GM18519 (cell line): ENCODE data around the gene COG6.

ENCODE experiments used
- ATAC-seq: cut with Tn5 transposase; IDR thresholded peaks from one replicate; pipeline ENCODE4 v1.9.1; 2021; ENCODE audit warnings: mild to moderate bottlenecking, moderate library complexity; ENCODE audit not compliant: unreplicated experiment, low FRiP score

Gene COG6

GRCh38 chr13:39655569-39656324 lies at the start of gene COG6:
Gene COG6 (plus strand): TSS chr13:39655662. CDS start chr13:39655727, 65 bp downstream.
- ATAC-seq, result peak; percentile 92

DNA sequence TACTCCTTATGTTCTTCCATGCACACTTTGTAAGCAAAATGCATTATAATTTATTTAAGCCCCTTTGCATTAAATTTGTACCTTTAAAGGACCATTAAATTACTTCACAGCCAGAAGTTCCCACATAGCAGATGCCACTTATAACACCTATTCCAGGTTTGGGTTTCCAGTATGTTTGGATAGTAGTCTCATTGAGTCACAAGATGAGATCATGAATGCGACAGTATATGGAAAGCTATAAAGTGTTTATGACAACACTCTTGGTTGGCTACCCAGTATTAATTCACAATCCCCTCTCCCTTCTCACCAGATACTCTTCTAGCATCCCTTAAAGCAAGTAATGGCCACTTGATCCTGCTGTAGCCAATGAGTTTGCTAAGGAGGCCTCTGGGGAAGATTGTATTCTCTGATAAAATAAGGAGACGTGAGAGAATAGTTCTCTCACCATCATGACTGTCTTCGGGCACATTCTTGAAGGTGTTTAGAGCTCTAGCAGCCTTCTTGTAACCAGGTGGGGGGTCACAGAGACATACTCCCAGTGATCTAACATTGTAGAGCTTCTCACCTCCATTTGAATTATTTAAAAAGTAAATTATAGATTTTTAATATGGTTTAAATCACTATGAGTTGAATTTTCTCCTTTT lies 49.7 kb upstream of the COG6 start:
- no peak for ATAC-seq

DNA sequence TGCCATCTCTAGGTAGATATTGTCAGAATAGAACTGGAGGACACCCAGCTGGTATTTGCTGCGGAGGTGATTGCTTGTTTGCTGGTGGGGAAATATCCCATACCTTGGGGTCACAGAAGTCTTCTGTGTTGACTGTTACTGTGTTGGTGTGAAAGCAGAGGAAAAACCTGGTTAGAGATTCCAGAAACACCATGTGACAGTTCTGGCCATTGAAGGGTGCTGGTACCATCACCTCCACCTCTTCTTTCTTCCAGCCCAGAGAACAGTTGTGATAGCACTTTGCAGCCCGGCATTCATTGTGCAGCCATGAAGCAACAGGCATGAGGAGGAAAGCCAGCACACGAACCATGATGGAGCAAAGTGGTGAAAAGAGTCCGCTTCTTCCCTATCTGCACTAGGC lies 47.6 kb upstream of the COG6 start:
- ATAC-seq, result no peak

DNA sequence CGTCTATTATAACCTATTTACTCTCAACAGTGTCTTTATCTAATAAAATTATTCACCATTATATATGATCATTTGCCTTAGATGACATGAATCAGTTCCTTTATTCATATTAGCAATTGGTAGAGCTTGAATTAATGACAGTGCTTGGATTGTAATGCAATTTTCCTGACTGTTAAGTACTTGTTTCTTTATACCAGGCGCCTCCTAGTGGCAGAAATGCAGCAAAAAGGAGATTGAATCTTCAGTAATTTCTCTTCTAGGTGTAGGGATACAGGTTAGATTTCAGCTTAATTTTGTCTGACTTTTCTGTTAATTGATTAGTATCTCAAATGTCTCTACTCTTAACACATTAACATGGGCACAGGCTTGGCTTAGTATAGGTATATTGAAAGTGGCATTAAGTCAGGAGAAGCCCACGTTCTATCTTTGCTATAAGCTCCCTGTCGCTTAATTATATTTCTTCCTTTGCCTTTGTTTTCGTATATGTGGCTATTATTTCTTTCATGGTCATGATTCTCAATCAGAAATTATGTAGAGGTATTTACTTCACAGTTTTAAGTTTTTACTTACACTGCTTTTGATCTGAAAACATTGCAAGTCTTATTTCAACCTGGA lies 43.3 kb upstream of the COG6 start:
- no peak for ATAC-seq

GRCh38 chr13:39616087-39616694 lies 39.3 kb upstream of the COG6 start:
- ATAC-seq, result peak; percentile 72

GRCh38 chr13:39618561-39618960 lies 36.9 kb upstream of the COG6 start:
- no peak for ATAC-seq

DNA sequence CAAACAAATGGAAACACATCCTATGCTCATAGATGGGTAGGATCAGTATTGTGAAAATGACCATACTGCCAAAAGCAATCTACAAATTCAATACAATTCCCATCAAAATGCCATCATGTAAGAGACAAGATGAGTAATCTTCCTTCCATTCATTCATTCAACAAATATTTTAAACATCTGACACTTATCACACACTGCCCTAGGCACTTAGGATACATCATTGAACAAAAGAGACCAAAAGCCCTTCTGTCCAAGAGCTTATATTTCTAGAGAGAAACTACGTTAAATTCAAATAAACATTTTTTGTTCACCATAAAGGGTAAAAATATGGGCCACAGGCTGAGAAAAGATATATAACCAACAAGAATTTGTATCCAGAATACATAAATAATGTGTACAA lies 32.0 kb upstream of the COG6 start:
- ATAC-seq, result no peak

- ATAC-seq, result no peak
These were observed 24.2 kb upstream of the COG6 start for GRCh38 chr13:39631307-39631706.

DNA sequence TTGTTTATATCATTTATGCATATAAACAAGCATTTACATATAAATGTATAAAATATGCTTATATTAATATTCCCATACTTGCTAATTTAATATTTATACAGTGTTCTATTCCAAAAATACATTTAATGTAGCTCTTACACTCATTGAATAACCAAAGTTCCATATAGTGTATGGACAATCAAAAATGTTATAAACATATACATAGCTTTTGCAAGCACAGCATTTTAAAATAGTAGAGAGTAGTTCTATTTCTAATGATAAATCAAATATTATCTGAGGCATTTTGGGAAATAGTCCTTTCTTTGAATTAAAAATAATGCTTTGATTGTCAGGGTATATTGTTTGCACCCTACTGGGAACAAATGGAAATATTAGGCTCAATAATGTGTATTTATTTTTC lies 22.5 kb upstream of the COG6 start:
- no peak for ATAC-seq

DNA sequence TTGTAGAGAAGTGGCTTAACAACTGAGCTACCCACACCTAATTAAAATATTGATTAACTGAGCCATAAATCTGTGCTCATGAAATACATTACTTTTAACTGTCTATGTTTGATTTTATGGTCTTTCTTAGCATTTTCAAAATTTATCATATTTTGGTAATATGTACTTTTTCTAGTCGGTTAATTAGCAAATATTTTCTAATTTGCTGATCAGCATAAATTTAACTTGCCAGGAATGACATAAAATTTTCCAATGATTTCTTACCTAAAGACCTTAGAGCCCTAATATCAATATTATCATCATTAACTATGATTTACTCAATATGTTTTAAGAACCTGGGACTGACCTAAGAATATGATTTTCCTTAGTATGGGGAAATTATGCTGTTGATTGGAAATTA lies 19.9 kb upstream of the COG6 start:
- no peak for ATAC-seq

GRCh38 chr13:39637890-39638289 lies 17.6 kb upstream of the COG6 start:
- no peak for ATAC-seq

GRCh38 chr13:39641645-39642044 lies 13.8 kb upstream of the COG6 start:
- ATAC-seq, result no peak

GRCh38 chr13:39646122-39646521 lies 9.3 kb upstream of the COG6 start:
- ATAC-seq, result no peak

GRCh38 chr13:39655041-39655568 lies 357 bp upstream of the COG6 start:
- ATAC-seq, result no peak

GRCh38 chr13:39656325-39656677 lies 839 bp downstream of the COG6 start:
- ATAC-seq, result peak; percentile 2

- no peak for ATAC-seq
These were observed 8.0 kb downstream of the COG6 start for GRCh38 chr13:39663508-39663907.

GRCh38 chr13:39663958-39664357 lies 8.5 kb downstream of the COG6 start:
- ATAC-seq, result no peak

DNA sequence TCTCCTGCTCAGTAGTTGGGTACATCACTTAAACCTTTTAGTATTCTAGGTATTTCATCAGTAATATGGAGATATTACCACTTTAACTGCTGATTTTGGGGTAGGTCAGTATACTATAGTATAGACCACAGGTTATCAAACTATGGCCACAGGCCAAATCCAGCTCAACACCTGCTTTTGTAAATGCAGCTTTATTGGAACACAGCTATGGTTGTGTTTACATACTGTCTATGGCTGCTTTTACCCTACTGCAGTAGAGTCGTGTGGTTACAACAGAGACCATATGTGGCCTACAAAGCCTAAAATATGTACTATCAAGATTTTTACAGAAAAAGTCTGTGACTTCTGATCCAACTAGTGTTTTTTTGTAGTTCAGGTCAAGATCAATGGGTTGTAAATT lies 10.3 kb downstream of the COG6 start:
- no peak for ATAC-seq

DNA sequence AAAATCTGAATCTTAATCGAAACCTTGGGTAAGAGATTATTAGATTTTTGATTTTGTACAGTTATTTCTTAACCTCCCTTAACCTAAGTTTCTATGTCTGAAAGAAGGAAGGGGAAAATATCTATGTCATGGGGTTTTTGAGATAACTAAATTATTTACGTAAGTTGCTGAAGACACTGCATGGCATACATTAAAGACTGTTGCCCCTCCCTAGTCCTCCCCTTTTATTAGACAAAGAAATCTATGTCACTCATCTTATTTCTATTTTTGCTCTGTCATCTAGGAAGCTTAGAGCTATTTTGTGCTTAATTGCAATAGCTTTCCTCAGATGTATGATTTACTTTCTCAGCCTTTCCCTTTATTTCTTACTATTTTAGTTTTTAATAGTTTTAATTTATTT lies 15.0 kb downstream of the COG6 start:
- ATAC-seq, result no peak

- no peak for ATAC-seq
These were observed 17.1 kb downstream of the COG6 start for GRCh38 chr13:39672378-39673132.

DNA sequence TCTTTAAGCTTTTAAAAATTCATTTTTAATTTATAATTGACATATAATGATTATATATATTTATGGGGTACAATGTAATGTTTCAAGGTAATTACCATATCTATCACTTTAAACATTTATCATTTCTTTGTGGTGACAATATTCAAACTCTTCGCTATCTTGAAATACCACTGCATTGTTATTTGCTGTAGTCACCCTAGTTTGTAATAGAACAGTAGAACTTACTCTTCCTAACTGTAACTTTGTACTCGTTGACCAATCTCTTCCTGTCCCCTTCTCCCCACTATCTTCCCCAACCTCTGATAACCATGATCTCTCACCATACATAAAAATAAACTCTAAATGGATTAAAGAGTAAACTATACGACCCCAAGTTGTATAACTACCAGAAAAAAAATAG lies 20.4 kb downstream of the COG6 start:
- ATAC-seq, result no peak
